HG03135 (cell line): ENCODE data around the gene MAP4K2.

ENCODE experiments used
- ATAC-seq: cut with Tn5 transposase; IDR thresholded peaks from one replicate; pipeline ENCODE4 v1.9.1; 2021; ENCODE audit warnings: mild to moderate bottlenecking, moderate library complexity; ENCODE audit not compliant: unreplicated experiment

MAP4K2 gene

DNA sequence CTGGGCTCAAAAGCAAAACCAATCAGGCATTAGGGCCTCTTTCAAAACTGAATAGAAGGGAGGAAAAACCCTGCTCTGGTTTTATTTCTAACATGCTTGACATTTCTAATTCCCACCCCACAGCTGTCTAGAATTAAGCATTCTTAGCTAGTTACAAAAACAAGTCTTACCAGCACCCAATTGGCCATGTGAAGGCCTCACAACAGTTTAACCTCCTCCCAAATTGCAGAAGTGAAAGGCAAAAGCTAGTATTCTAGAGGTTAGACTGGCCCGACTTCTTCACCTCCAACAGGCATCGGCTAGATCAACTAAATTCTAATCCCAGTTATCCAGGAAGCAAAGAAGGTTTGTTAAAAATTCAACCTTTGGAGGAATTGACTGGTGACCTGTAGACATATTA, 31.2 kb downstream of the MAP4K2 start:
- ATAC-seq: no peak

DNA sequence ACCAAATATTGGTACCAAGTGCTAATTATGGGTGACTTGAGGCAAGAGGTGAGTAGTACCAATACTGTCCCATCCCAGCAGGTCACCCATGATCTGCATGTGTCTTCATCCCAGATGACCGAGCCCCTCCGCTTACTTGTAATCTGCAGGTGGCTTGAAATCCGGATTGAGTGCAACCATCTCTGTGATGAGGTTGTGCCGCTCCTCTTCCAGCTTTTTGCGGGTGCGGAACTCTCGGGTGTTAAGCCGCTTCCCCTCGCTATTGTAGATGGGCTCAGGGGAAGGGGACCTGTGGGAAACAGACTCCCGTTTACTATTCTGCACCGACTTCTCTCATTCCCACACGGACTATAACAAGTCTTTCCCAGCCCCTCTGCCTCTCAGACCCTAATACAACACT, 32.9 kb downstream of the MAP4K2 start:
- no peak for ATAC-seq

DNA sequence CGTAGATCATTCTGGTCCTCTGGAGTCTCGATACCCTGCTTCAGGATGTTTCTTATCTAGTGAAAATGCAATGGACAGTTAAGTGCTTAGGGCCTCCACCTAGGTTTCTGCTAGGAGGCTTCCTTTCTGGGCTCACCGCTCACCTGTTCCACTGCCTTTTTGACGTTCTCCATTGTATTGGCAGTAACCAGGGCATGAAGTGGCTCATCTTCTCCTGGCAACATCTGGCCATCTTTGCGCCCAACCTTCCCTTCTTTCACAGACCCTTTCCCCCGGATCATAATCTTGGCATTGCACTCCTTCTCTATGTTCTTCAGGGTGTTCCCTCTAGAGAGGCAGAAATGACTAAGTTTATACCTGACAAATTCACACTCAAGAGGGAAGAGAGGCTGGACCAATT, 33.7 kb downstream of the MAP4K2 start:
- no peak for ATAC-seq

DNA sequence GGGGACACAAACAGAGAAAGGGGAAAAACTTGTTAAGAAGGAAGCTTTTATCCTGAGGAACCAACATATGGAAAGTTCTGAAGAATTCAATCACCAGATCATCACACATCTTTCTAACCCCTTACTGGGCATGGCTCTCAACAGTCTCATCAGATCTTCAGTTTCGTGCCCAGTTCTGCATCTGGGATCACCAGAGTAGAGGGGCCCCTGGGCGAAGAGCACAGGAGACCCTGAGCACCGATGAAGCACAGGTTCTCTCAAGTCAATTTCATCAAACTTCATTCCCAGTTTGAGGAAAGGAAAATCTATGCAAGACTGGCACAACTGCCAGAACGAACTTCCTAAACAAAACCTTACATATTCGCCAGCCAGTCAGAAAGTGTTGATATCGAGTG, 34.7 kb downstream of the MAP4K2 start:
- no peak for ATAC-seq

DNA sequence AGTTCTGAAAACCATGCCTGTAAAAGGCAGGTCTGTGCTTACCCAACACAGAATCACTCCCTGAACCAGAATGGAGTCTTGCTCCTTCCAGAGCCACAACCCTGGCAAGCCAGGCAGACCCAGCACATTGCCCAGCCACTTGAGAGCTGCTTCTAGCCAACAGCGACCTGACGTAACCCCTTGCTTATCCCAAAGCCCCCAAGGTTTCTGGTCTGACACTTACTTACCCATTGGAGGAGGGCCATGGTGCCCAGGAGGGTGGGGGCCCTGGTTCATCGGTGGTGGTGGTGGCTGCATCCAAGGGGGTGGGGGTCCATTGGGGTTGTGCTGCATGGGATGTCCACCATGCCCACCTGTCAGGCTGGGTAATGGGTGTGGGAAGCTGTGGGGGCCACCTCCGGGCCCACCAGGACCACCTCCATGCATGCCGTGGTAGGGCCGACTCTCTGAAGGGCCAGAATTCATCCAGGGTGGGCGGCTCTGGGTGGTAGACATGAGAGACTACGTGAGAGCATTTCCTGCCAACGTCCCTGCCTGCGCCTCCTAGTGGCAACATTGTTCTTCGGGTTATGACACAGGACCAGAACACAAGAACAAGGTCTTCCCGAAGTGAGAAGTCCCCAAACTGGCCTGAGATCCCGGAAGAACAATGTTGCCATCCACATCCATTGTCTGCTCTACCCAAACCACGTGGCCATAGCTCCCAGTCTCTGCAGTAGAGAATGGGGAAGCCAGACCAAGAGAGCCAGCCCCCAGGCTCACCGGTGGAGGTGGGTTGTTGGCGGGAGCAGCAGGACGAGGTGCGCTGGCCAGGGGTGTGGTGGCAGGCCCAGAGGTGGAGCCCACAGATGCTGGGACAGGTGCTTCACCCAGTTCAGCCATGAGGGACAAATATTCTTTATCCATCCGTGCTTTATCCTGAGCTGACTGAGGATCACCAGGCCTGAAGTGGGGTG, 35.4 kb downstream of the MAP4K2 start:
- ATAC-seq: no peak

DNA sequence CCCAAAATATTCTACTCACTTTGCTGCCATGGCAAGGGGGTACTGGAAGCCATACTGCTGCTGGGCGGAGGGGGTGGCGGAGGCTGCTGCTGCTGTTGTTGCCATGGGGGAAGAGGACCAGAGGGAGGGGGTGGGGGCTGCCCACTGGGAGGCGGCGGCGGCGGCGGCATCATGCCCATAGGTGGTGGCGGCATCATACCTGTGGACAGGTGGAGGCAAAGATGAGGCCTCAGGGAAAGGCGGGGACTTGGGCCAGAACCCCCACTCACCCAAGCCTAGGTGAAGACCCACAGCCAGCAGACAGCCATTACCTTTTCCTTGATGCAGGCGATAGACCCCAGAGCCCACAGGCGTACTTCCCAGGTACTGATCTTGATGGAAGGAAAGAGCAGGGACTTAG, 36.1 kb downstream of the MAP4K2 start:
- no peak for ATAC-seq

DNA sequence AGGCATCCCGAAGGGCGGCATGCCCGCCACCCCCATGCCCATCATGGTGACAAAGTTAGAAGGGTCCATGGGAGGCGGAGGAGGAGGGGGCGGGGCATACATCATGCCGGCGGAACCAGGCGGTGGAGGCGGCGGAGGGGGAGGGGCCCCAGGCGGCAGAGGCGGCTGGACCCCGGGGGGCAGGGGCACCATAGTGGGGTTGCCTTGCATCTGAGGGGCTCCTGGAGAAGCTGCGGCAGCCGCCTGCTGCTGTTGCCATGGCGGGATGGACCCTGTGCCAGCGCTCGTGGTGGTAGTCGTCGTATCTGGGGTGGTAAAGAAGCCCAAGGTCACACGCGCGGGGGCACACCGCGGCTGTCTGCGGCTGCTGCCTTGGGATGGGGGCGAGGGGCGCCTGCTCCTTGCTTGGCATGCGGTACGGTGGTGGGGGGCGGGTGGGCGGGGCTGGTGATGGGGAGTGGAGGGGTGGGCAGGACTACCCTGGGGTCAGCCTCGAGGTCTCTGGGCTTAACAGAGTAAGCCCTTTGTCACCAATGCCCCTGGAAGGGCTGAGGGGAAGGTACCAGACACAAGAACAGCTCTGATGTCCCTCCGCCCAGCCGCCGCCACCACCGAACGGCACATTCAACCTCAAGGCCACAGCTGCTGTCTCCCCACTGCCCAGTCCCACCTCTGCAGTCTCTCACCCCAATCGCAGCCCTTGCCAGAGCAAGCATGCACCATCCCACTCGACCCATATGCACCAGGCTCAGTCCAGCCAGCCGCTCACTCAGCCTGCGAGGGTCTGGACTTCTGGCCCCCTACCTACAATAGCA, 37.0 kb downstream of the MAP4K2 start:
- no peak for ATAC-seq

DNA sequence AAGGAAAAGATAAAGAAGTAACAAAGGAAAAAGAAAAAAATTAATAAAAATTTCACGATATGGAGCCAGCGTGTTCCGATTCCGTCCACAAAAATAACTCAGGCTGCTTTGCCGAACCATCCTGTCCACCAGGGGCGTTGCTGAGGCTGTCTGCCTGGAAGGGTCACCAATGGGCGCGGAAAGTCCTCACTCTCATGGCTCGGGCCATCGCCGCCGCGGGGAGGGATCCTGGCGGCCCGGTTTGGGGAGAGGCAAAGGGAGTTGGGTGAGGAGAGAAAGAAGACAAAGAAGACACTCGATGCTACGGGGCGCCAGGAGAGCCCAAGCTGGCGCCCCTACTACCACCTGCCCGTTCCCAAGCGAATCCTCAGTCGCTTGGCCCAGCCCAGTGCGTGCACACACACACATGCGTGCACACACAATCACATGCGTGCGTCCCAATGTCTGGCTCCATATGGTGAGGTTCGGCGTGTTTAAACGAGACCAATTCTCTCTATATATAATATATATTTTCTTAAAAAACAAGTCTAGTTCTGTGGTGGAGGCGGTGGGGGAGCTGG, 37.6 kb downstream of the MAP4K2 start:
- ATAC-seq: no peak

DNA sequence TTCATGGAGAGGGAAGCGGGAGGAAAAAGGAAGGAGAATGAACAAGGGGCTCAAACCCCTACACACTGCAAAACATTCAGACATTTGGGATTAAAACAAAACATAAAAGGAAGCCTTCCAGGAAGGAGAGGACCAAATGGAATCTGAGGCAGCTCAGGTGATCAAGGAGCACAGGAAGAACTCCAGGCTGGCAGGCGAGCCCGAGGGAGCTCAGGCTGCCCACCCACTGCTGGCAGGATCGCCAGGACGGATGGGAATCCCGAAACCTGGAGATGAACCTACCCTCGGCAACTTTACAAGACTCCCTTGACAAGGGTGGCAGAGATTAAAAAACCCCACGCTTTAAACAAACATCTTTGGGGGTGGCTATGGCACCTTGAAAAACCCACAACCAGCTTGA, 38.3 kb downstream of the MAP4K2 start:
- ATAC-seq: no peak

DNA sequence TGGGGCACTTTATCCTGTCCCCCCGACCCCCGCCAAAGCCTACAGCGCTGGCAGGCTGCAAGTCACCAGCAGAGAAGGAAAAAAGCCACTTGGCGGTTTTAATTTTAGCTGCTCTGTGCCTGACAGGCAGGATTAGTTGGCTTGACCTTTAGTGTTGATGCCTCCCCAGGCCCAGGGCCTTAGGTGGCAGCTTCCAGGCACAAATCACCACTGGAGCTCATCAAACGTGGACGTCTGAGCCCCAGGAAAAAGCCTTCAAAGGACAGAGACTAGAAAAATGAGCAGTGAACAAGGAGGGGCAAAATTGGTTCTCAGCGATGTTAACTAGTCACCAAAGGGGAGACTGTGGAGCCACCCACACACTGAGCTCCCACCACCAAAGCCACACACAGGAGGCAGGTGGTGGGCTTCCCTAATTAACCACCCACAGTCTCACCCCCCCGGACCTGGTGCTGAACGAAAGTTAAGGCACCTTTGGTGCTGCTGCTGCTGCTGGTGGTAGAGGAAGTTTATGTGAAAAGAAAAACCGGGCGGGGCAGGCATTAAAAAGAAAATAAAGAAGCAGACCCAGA, 38.9 kb downstream of the MAP4K2 start:
- ATAC-seq: no peak

DNA sequence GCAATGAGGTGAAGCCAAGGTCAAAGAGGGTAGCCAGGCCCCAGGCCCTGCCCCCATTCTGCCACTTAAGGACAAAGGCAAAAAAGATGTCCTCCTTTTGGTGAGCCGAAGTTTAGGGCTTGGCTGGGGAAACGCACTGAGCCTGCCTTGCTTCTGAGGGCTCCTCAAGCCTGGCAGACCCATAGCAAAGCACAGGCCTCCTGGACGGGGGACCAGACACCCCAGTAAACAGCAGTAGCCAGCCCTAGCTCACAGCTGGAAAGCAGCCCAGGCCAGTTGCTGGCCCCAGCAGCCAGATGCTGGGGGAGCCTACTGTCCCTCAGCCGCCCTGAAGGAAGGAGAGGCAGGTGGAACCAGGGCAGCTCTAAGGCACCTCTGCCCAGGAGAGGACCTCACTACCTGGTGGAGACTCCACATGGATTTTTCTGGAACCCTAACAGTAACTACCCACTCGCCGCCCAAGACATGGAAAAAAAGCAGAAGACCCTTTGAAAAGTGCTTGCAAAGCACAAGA, 39.4 kb downstream of the MAP4K2 start:
- no peak for ATAC-seq

DNA sequence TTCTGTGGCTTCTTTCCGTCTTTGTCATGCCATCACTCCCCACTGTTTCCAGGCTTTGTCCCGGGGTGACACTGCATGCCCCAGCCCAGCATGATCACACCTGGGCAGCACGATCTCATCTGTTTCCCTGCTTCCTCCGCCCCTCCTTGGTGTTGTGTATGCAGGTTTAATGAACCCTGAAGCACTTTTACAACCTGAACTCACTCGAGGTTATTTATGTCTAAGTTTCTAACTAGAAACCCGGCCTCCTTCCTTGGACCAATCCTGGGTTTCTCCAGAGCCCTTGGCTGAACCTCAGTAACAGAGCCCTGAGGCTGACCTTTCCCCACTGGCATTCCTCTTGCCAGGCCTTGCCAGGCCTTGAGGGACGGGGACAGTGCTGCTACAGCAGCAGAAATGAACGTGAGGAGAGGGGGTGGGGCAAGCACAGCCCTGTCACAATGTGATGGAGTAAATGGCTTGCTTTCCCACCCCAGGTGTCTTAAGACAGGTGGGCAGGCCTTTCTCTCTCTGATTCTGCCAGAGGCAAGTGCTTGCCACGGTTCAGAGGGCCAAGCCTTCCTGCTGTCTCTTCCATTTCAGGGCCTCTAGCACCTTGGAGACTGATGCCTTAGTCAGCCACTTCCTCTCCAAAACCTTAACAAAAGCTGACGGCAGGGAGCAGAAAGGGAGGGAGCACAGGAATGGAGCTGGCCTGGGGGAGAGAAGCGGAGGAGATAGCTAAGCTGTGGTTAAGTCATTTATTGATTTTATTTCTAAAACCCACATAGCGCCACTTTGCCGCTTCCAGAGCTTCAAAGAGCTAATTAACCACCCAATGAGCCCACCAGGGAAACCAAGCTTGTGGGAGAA, 40.1 kb downstream of the MAP4K2 start:
- ATAC-seq: no peak

DNA sequence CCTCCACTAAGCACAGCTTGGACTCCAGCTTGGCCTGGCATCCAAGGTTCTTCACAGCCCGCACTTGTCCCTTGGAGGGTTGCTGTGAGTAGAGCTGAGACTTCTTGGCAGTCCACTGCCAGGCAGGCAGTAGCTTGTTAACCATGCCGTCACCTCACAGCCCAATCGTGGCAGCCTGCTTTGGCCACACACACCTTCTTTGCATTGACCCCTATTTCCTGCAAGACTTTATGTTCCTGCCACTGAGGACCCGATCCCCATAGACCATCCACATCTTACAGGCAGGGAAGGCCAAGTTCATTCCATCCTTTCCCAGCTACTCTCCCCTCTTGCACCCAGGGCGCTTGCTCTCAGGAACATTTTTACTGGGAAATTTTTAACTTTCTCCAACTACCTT, 40.7 kb downstream of the MAP4K2 start:
- ATAC-seq: no peak

DNA sequence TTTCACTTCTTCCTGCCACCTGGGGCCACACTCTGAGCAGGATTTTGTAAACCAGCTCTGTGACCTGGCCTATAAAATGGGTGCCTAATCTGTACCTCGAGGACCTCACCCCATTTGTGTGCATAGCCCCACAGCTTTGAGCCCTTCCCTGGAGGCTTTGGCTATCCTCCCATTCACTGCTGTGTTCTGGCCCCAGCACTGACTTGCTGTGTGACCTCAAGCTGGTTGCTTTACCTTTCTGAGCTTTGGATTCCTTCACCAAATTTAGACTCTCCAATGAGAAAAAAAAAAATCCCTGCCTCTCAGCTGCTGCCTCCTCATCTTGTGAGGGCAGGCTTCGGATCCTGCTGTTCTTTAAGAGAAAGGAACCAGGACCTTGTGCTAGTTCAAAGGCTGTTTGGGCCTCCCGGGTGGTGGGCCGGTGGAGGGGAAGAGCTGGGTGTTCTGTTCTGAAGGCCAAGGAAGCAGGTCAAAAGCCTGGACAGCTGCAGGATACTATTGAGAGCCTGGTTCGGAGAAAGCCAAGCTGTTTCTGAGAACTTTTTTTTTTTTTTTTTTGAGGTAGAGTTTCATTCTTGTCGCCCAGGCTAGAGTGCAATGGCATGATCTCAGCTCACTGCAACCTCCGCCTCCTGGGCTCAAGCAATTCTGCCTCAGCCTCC, 42.1 kb downstream of the MAP4K2 start:
- no peak for ATAC-seq

DNA sequence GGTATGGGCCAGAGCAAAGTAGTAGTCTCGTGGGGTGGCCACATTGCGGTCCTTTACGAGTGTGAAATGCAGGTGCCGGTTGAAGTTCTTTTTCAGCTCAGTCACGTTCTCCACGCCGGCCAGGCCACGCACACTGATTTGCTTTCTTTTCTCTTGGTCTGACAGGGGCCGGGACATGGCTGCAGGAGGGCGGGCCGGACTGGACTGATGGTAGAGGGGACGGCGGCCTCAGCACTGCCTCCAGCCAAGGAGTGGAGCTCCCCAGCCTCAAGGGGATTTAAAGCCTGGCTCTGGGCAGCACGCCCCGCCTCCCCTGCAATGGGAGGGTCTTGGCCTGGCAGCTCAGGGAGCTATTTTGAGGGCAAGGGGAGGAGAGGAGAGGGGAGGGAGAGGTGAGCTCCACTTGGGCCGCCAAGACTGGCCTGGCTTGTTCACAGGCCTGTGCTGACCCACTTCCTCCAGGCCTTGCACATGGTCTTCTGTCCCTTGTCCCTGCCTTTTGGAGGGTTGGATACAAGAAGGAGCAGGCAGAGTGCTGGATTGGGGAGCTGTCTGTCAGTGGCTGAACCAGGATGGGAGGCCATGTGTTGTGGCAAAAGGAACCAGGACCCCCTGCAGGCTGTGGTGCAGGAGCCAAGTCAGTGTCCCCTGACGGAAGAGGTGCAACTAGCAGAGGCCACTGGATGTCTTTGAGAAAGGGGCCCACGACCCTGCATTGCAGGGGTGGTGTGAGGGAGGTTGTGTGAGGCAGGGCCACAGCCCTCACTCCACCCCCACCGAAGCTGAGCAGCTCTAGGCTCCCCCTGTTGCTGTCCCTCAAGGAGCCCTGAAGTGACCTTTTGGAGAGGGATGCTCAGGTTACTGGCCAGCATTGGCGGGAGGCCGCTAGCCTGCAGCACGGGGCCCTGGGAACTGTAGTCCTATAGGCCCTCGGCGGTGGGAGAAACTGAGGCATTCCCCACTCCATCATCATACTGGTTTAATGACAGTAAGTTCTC, 43.0 kb downstream of the MAP4K2 start, which contains the start of gene PYGM:
Gene PYGM (minus strand): TSS at position 253 of the 998 bp plus-strand sequence. CDS start 76 bp downstream, at position 177.
- no peak for ATAC-seq

DNA sequence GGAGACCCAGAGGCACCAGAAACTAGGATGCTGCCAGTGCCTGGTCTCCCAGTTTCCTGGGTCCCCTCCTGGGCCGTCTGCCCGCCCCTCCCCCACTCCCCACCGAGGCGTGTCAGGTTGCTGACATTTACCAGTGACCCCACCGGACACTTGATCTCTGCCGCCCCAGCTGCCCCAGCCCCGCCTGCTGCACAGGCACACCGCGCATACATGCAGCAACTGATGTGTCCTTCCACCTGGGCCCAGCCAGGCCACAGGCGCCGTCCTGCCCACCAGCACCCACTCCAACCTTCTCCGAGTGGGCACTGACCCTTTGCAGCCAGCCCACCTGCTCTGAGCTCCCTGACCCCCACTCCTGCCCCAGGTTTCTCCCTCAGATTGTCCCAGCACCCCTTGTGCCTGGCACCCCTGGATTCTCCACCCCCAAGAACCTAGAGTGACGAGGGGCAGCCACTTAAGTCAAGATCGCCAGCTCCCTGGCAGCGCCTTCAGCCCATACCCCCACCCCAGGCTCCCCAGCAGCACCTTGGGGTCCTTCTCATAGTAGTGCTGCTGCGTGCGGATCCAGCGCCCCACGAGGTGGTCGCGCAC, 43.8 kb downstream of the MAP4K2 start:
- ATAC-seq: no peak

DNA sequence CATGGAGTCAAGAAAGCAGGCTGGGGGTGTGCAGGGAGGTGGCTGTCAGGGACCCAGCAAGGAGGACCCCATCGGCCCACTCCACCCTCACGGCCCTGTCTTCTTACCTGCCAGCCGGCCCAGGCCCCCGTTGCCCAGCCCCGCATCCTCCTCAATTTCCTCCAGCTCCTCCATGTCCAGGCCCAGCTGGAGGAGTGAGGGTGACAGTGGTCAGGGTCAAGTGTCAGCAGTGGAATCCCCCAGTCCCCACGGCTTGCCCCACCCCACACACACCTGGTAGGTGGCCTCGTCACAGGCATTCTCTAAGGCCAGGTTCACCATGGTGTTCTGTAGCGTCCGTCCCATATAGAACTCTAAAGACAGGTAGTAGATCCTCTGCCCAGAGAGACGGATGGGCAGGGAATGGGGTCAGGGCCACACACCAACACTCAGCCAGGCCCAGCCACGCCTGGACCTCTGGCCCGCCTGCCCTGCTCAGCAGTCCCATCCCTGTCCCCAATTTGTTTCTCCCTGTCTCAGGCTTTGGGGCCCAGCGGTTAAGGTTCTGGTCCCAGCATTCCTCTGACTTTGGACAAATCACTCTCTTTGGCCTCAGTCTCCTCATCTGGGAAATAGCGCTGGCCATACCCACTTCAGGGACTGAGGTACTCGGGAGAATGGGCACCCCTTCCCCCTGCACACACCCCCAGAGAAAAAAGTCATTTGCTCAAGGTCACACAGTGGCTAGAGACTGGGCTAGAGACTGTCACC, 44.5 kb downstream of the MAP4K2 start:
- ATAC-seq: no peak
